Adrenal gland (tissue), 12 donors: ENCODE results near the gene CHDH. TPM values are rescaled to one million over a fixed set of nuclear protein-coding genes. Genes with fewer than 3 reads are reported as not detected.
A peak's percentile ranks its signal among the peaks of the same experiment; 100 is the strongest.

Experiments used
- DNase-seq, 7 donors: peaks; one replicate each; pipeline ENCODE4 v3.0.0-alpha.2; 2019 to 2020
- H3K27ac ChIP-seq, 5 donors: fragments of 200-600 bp; sonication (generic) in 4 of 5; 1 replicate in 3 of 5; 2 replicates in 2 of 5; pipeline versions ENCODE4 v1.5.1 to v1.8.0; 2016 to 2020; ENCODE audit warnings: mild to moderate bottlenecking in 1 of 5
- H3K27me3 ChIP-seq: fragments of 200-600 bp; 2 replicates; pipeline ENCODE4 v1.8.0; 2021
- H3K36me3 ChIP-seq, 2 donors: fragments of 200-600 bp; replicated peaks in 1 of 2; 1 replicate in 1 of 2; 2 replicates in 1 of 2; pipeline versions ENCODE4 v1.5.1 to v1.8.0; 2018 to 2022
- H3K4me1 ChIP-seq, 2 donors: fragments of 200-600 bp; replicated peaks in 1 of 2; 1 replicate in 1 of 2; 2 replicates in 1 of 2; pipeline versions ENCODE4 v1.5.1 to v1.8.0; 2018 to 2021
- H3K4me3 ChIP-seq, 4 donors: fragments of 200-600 bp; sonication (generic) in 3 of 4; one replicate each; pipeline ENCODE4 v1.5.1; 2016 to 2018
- H3K9me3 ChIP-seq, 3 donors: fragments of 200-600 bp; sonication (generic) in 1 of 3; replicated peaks in 1 of 3; 1 replicate in 2 of 3; 2 replicates in 1 of 3; pipeline versions ENCODE4 v1.5.1 to v1.8.0; 2016 to 2021
- CTCF ChIP-seq, 6 experiments: fragments of 450-650 bp in 4 of 6; fragments of 200-600 bp in 2 of 6; sonication (generic) in 1 of 6; IDR thresholded peaks; 1 replicate in 5 of 6; 2 replicates in 1 of 6; pipeline versions ENCODE4 v1.5.1 to v1.8.0; 2016 to 2021; ENCODE audit warnings: antibody characterized with exemption in 6 of 6, mild to moderate bottlenecking in 2 of 6, moderate library complexity in 1 of 6
- POLR2A ChIP-seq, 2 donors: fragments of 450-650 bp; IDR thresholded peaks; one replicate each; pipeline ENCODE4 v1.6.1; 2017; ENCODE audit warnings: antibody characterized with exemption in 2 of 2, mild to moderate bottlenecking in 2 of 2, moderate library complexity in 1 of 2
- WGBS, 4 donors: extraction: QIAGEN DNeasy Blood & Tissue Kit in 2 of 4; methylation state at CpG; one replicate each; pipeline versions ENCODE4 v1.1.5 to v1.1.7; 2013 to 2017; 5-methylcytosine and 5-hydroxymethylcytosine counted together
- intact Hi-C, 2 donors: fragments of 100-400 bp; cut with DNase I; formaldehyde crosslinking; loops; one replicate each; pipeline versions ENCODE4 v1.14.1 to v1.15.0; 2022 to 2023
- polyA plus RNA-seq, 3 donors: library from polyadenylated mRNA; stranded (reverse); fragments of 200-250 nt in 2 of 3; fragments of 350-450 nt in 1 of 3; fragmentation: Illumina TruSeq in 1 of 3; extraction: RNeasy Lipid Tissue Mini Kit (QIAGEN cat#74804) in 1 of 3; gene quantifications; one replicate each; pipeline ENCODE4 v1.2.3, GENCODE V29; 2013 to 2014
- total RNA-seq, 9 donors: library from RNA; depleted of rRNA in 4 of 9; stranded (reverse); fragments of >200 nt in 4 of 9; fragments of 120-200 nt in 1 of 9; fragmentation: NEBNext Ultra II Directional in 1 of 9; extraction: Animal tissue kit (Norgen Biotek cat#: 25700) in 1 of 9; gene quantifications; one replicate each; pipeline versions ENCODE4 v1.1.0 to v1.2.4, GENCODE V29; 2013 to 2023
- donor health status: healthy with polysubstance abuse.
- donor health status: Bipolar disorder and iron deficiency.
- donor health status: DM: yes; HTN: yes; CAD: no.
- donor health status: DM: no; HTN: no; CAD: no.
- donor health status: DM: no; HTN: no; CAD: no.
- donor health status: DM: yes; HTN: yes; CAD: no.

The CHDH gene
- total and polyA plus RNA-seq, 12 donors: 0.17 to 29.6 (median 5.3) TPM

- Histone ChIP-seq H3K4me3 (no peak overlapping the region), H3K27ac (no peak overlapping the region), H3K4me1 (peaks cover 8 to 23% of the 10 kb centered on the region in 2 donors), H3K9me3 (no peaks in the 10 kb centered on the region), H3K36me3 (peaks cover 0 to 34% of the 10 kb centered on the region in 2 donors), H3K27me3 (no peaks in the 10 kb centered on the region)
- DNase-seq: no peak
- 93 to 96% (median 95%) methylated on average over 11 of the region's 11 CpGs for WGBS, 4 donors
- TF ChIP-seq POLR2A (IDR thresholded peaks at IDR 0.05): no peak
- TF ChIP-seq CTCF (IDR thresholded peaks at IDR 0.05): no peak
- intact Hi-C loops: no loop called here
Observed at GRCh38 chr3:53884623-53885022, 38.4 kb upstream of the CHDH start.

- Histone ChIP-seq H3K4me1 (peaks cover 8 to 11% of the 10 kb centered on the region in 2 donors), H3K27ac (no peak overlapping the region), H3K4me3 (no peak overlapping the region), H3K27me3 (no peaks in the 10 kb centered on the region), H3K9me3 (no peaks in the 10 kb centered on the region), H3K36me3 (peaks cover 0 to 49% of the 10 kb centered on the region in 2 donors)
- no peak for DNase-seq
- TF ChIP-seq CTCF (IDR thresholded peaks at IDR 0.05) (no peak), POLR2A (IDR thresholded peaks at IDR 0.05) (no peak)
- intact Hi-C loops: no loop called here
- WGBS, 4 donors: 88 to 93% (median 91%) methylated on average over 4 of the region's 4 CpGs
Observed at GRCh38 chr3:53883008-53883407, 36.8 kb upstream of the CHDH start.

- peaks cover 8 to 11% of the 10 kb centered on the region in 2 donors for H3K4me1 ChIP-seq
- peak within 1 kb of the TSS; percentile 22 to 87 (median 74) for H3K4me3 ChIP-seq
- peak; percentile 80 to 90 (median 84) for DNase-seq
- H3K9me3 ChIP-seq: no peaks in the 10 kb centered on the region
- H3K27me3 ChIP-seq: no peaks in the 10 kb centered on the region
- peak within 1 kb of the TSS in 4 of 5 donors; percentile 51 to 91 (median 82) for H3K27ac ChIP-seq
- 1 to 10% (median 2%) methylated on average over 4 to 65 of the region's 65 CpGs for WGBS, 4 donors
- TF ChIP-seq POLR2A (IDR thresholded peaks at IDR 0.05) (peak; percentile 61 to 72), CTCF (IDR thresholded peaks at IDR 0.05) (peak in 5 of 6 experiments; percentile 14 to 46 (median 29))
- intact Hi-C loops: no loop called here
- peaks cover 0 to 58% of the 10 kb centered on the region in 2 donors for H3K36me3 ChIP-seq
Observed at GRCh38 chr3:53881691-53882593, 35.7 kb upstream of the CHDH start, which contains the start of gene ACTR8. Gene ACTR8 (minus strand): TSS chr3:53882152. CDS start chr3:53882101, 51 bp downstream.
